PC-3 (cell line): Measurements from ENCODE around the gene UCK2.

ENCODE experiments used
- EZH2 ChIP-seq: fragments of 300-600 bp; sonication (generic); IDR thresholded peaks from one replicate; pipeline ENCODE4 v1.6.1; 2017; ENCODE audit warnings: antibody characterized with exemption, mild to moderate bottlenecking, low read length; ENCODE audit not compliant: unreplicated experiment
- EZH2phosphoT487 ChIP-seq: fragments of 300-600 bp; sonication (generic); IDR thresholded peaks from 2 replicates; pipeline ENCODE4 v1.6.1; 2018; ENCODE audit warnings: mild to moderate bottlenecking, antibody characterized with exemption, low read length, borderline replicate concordance
- TF ChIP-seq, protein P1 (sequence below): fragments of 300-600 bp; sonication (generic); conservative IDR thresholded peaks from 2 replicates; pipeline ENCODE4 v1.5.1; 2017; ENCODE audit warnings: antibody characterized with exemption, low read depth, mild to moderate bottlenecking, low read length

DNA sequence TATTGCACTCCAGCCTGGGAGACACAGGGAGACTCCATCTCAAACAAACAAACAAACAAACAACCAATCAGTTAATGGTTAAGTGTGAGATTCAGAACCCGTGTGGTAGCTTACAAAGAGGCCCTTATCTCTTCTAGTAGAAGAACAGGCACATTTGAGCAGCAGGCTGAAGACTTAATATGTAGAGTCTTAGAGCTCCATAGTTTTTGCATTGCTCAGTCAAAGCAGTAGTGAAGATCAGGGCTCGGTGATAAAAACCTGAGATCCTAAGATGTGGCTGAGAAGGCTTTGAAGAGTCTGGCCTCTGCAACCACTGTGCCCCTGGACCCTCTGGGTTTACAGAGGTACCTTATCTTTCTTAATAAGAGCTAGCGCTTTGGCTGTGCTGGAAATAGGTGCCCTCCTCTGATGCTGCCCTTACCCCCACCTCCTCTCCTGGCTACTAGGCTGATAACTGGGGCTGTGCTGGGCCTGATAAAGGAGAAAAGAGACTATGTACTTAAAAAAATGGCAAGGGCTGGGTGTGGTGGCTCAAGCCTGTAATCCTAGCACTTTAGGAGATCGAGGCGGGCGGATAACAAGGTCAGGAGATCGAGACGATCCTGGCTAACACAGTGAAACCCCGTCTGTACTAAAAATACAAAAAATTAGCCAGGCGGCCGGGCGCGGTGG lies 10.5 kb upstream of the UCK2 start:
- TF ChIP-seq, protein P1, sequence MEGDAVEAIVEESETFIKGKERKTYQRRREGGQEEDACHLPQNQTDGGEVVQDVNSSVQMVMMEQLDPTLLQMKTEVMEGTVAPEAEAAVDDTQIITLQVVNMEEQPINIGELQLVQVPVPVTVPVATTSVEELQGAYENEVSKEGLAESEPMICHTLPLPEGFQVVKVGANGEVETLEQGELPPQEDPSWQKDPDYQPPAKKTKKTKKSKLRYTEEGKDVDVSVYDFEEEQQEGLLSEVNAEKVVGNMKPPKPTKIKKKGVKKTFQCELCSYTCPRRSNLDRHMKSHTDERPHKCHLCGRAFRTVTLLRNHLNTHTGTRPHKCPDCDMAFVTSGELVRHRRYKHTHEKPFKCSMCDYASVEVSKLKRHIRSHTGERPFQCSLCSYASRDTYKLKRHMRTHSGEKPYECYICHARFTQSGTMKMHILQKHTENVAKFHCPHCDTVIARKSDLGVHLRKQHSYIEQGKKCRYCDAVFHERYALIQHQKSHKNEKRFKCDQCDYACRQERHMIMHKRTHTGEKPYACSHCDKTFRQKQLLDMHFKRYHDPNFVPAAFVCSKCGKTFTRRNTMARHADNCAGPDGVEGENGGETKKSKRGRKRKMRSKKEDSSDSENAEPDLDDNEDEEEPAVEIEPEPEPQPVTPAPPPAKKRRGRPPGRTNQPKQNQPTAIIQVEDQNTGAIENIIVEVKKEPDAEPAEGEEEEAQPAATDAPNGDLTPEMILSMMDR = no peak
- no peak for TF ChIP-seq EZH2
- no peak for TF ChIP-seq EZH2phosphoT487
